ENCODE results near the gene ELOVL1. TPM values are rescaled to one million over a fixed set of nuclear protein-coding genes. Genes with fewer than 3 reads are reported as not detected.

The ELOVL1 gene
- total RNA-seq, 1 donor from 2014 or later, result 40.3 TPM

DNA sequence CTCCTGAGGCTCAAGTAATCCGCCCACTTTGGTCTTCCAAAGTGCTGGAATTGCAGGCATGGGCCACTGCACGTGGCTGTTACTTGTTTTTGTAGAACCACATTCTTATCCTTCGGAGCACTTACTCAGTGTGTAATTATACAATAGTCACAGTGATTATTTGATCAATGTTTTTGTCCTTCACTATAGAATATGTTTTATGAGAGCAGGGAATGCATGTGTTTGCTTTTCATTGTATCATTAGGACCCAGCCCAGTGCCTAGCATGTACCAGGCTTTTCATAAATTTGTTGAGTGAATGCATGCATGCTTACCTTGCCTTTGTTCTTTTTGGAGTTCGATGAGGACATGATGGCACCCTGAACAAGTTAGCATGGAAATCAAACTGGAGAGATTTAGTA lies 27.7 kb upstream of the ELOVL1 start:
- Mint-ChIP-seq H3K27ac (no peak overlapping the region), H3K4me3 (no peak overlapping the region), H3K27me3 (ENCODE audit: low read depth) (no peaks in the 10 kb centered on the region), H3K4me1 (peaks cover 5% of the 10 kb centered on the region), H3K36me3 (peaks cover 9% of the 10 kb centered on the region), H3K9me3 (no peaks in the 10 kb centered on the region)
- TF ChIP-seq, protein P1, sequence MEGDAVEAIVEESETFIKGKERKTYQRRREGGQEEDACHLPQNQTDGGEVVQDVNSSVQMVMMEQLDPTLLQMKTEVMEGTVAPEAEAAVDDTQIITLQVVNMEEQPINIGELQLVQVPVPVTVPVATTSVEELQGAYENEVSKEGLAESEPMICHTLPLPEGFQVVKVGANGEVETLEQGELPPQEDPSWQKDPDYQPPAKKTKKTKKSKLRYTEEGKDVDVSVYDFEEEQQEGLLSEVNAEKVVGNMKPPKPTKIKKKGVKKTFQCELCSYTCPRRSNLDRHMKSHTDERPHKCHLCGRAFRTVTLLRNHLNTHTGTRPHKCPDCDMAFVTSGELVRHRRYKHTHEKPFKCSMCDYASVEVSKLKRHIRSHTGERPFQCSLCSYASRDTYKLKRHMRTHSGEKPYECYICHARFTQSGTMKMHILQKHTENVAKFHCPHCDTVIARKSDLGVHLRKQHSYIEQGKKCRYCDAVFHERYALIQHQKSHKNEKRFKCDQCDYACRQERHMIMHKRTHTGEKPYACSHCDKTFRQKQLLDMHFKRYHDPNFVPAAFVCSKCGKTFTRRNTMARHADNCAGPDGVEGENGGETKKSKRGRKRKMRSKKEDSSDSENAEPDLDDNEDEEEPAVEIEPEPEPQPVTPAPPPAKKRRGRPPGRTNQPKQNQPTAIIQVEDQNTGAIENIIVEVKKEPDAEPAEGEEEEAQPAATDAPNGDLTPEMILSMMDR (IDR thresholded peaks at IDR 0.05; ENCODE audit: unreplicated experiment), result no peak
- no peak for DNase-seq (ENCODE audit: low spot score in 2 of 2, unreplicated experiment in 2 of 2)

DNA sequence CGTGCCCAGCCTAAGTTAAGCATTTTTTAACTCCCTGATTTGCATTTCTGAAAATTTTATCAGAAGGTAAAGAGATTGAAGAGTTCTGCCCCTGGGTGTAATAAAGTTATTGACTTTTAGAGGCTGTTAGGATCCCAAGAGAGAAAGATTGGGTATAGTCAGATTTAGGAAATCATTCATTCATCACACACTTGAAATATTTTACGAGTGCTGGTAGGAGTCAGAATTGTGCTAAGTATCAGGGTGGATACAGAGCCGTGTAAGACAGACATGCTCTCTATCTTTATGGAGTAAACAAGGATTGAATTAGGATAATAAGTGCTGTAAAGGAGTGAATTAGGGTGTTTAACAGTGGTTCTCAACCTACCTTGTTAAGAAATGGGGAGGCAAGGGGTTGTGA lies 24.9 kb upstream of the ELOVL1 start:
- Mint-ChIP-seq H3K9me3 (no peaks in the 10 kb centered on the region), H3K4me3 (no peak overlapping the region), H3K27ac (no peak overlapping the region), H3K4me1 (peaks cover 24% of the 10 kb centered on the region), H3K27me3 (ENCODE audit: low read depth) (no peaks in the 10 kb centered on the region), H3K36me3 (peaks cover 4% of the 10 kb centered on the region)
- TF ChIP-seq, protein P1 (IDR thresholded peaks at IDR 0.05; ENCODE audit: unreplicated experiment), result no peak
- DNase-seq (ENCODE audit: low spot score in 2 of 2, unreplicated experiment in 2 of 2), result no peak

DNA sequence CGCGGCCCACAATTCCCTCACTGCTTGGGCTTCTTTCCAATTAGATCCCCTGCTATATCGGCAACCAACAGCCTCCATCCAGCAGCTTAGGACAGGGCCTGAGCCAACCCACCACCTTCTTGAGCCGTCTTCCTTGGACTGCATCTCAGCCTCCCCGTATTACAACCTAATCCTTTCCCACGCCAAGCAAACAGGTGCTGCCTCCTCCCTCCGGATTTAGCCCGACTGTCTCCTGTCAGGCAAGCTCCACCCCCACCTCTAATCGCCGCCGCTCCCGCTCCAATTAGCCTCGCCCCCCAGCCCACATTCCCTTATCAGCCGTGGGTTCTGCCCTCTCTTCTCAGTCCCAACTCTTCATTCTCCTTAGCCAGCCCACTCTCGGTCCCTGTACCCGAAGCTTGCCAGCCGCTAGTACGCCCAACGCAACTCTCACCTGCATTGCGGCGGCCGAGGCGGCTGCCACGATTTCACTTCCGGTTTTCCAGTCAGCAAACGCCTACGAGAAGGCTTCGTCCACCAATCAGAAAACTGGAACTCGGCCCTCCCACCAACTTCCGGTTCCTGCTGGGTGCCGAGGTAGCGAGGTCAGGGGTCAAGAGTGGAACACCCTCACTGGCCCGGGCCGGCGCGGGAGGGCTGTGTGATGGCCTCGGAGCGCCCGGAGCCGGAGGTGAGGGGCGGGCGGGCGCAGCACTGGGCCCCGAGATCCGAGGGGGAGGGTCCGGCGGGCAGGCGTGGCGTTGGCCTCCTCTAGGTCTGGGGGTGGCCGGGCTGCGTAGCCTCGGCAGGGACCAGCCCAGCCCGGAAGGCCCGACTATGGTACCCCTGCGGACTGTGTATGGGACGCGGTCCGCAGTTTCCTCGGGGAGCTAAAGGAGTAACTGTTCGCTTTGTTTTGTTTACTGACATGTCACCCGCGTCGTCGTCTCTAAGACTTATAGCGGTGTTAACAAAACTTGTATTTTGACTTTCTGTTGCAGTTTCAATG lies 21.8 kb upstream of the ELOVL1 start, which contains the start of the genes MED8 and SZT2:
Gene MED8 (minus strand): TSS at position 475 of the 988 bp plus-strand sequence. CDS start 36 bp downstream, at position 439.
Gene SZT2 (plus strand): TSS at position 574 of the 988 bp plus-strand sequence. CDS start 70 bp downstream, at position 644.
- Mint-ChIP-seq H3K27me3 (ENCODE audit: low read depth) (no peaks in the 10 kb centered on the region), H3K4me3 (peak within 1 kb of the TSS; percentile 98), H3K36me3 (peaks cover 7% of the 10 kb centered on the region), H3K27ac (peak within 1 kb of the TSS; percentile 99), H3K9me3 (no peaks in the 10 kb centered on the region), H3K4me1 (peaks cover 26% of the 10 kb centered on the region)
- peak; percentile 71 to 89 for DNase-seq (ENCODE audit: low spot score in 2 of 2, unreplicated experiment in 2 of 2)
- TF ChIP-seq, protein P1 (IDR thresholded peaks at IDR 0.05; ENCODE audit: unreplicated experiment), result no peak

DNA sequence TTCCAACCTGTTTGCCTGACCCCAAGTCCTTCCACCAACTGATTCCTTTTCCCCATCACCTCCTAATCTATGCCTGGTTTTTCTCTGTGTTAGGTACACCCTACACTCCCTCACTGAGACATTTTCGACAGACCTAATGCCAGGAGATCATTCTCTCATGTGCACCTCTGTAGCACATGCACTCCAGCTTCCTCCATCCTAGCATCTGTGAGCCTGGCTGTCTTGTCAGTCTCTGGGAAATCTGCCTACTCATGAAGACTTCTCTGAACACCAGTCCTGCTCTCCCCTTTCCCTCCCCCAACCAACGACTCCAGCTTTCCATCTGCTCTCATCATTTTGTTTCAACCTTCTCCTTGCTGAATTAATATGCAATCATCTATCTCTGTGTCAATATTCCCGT lies 20.8 kb upstream of the ELOVL1 start:
- Mint-ChIP-seq H3K4me3 (peak overlapping the region; percentile 98), H3K9me3 (no peaks in the 10 kb centered on the region), H3K36me3 (peaks cover 9% of the 10 kb centered on the region), H3K4me1 (peaks cover 26% of the 10 kb centered on the region), H3K27me3 (ENCODE audit: low read depth) (no peaks in the 10 kb centered on the region), H3K27ac (peak overlapping the region; percentile 99)
- DNase-seq (ENCODE audit: low spot score in 2 of 2, unreplicated experiment in 2 of 2), result no peak
- TF ChIP-seq, protein P1 (IDR thresholded peaks at IDR 0.05; ENCODE audit: unreplicated experiment), result no peak

DNA sequence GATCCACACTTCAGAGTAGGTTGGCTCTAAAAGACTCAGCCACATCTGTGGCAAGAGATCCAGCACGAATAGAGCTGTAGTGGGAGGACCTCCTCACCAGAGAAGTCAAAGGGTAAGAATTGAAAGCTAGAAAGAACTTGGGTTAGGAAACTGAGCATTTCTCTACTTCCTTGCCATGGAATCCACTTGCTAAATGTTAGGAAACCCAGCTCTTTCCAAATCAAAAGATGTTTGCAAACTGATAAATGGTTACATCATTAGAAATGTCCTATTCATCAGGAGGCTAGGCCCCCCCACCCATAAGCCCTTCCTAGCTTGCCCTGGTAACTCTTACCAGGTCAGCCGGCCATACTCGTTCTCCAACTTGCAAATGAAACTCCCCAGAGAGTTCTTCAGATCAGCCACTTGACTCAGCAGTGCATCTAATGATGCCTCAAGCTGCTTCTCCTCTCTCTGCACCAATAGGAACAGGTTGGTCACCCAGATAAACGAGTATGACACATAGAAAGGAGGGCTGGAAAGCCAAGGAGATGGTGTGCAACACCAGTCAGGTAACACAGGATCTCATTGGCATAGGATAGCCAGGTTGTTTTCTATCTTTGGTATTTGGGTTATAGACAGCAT lies 20.3 kb upstream of the ELOVL1 start:
- Mint-ChIP-seq H3K4me3 (peak overlapping the region; percentile 98), H3K4me1 (peaks cover 26% of the 10 kb centered on the region), H3K36me3 (peaks cover 9% of the 10 kb centered on the region), H3K9me3 (no peaks in the 10 kb centered on the region), H3K27me3 (ENCODE audit: low read depth) (no peaks in the 10 kb centered on the region), H3K27ac (no peak overlapping the region)
- DNase-seq (ENCODE audit: low spot score in 2 of 2, unreplicated experiment in 2 of 2), result no peak
- TF ChIP-seq, protein P1 (IDR thresholded peaks at IDR 0.05; ENCODE audit: unreplicated experiment), result no peak

Data from mesothelial cell of epicardium (in vitro differentiated cells).